GM18517 (cell line): ENCODE measurements around the gene PRICKLE3.
"Not testable (repeated sequence)": the region's sequence is repeated elsewhere in the genome, so short reads cannot be mapped to it uniquely, and the experiment has no call there.

Experiments
- ATAC-seq: cut with Tn5 transposase; IDR thresholded peaks from one replicate; pipeline ENCODE4 v1.9.1; 2021; ENCODE audit warnings: mild to moderate bottlenecking, moderate library complexity; ENCODE audit not compliant: unreplicated experiment

PRICKLE3 gene

GRCh38 chrX:49161632-49162031, 24.5 kb downstream of the PRICKLE3 start:
- ATAC-seq: no peak

GRCh38 chrX:49160908-49161307, 25.3 kb downstream of the PRICKLE3 start:
- no peak for ATAC-seq

- ATAC-seq: no peak
These were observed 29.0 kb downstream of the PRICKLE3 start for GRCh38 chrX:49157194-49157593.

- peak; percentile 72 for ATAC-seq
These were observed 30.0 kb downstream of the PRICKLE3 start for GRCh38 chrX:49155900-49156837.

GRCh38 chrX:49155243-49155899, 30.8 kb downstream of the PRICKLE3 start:
- ATAC-seq: no peak

GRCh38 chrX:49153467-49153866, 32.7 kb downstream of the PRICKLE3 start:
- ATAC-seq: no peak

GRCh38 chrX:49149291-49149690, 36.9 kb downstream of the PRICKLE3 start:
- ATAC-seq: not testable (repeated sequence)

GRCh38 chrX:49148390-49149100, 37.6 kb downstream of the PRICKLE3 start:
- not testable (repeated sequence) for ATAC-seq

GRCh38 chrX:49147936-49148335, 38.2 kb downstream of the PRICKLE3 start:
- no peak for ATAC-seq

GRCh38 chrX:49147282-49147681, 38.9 kb downstream of the PRICKLE3 start:
- no peak for ATAC-seq

GRCh38 chrX:49143154-49143553, 43.0 kb downstream of the PRICKLE3 start:
- ATAC-seq: not testable (repeated sequence)

- ATAC-seq: not testable (repeated sequence)
These were observed 43.9 kb downstream of the PRICKLE3 start for GRCh38 chrX:49142264-49142663.

- no peak for ATAC-seq
These were observed 46.5 kb downstream of the PRICKLE3 start for GRCh38 chrX:49139713-49140112.

- ATAC-seq: no peak
These were observed 48.7 kb downstream of the PRICKLE3 start for GRCh38 chrX:49137492-49137891.

GRCh38 chrX:49133759-49134158, 52.4 kb downstream of the PRICKLE3 start:
- no peak for ATAC-seq

- ATAC-seq: not testable (repeated sequence)
These were observed 53.9 kb downstream of the PRICKLE3 start for GRCh38 chrX:49132275-49132674.

GRCh38 chrX:49129427-49129826, 56.7 kb downstream of the PRICKLE3 start:
- no peak for ATAC-seq

GRCh38 chrX:49127742-49128258, 58.4 kb downstream of the PRICKLE3 start:
- not testable (repeated sequence) for ATAC-seq
